HG03342 (cell line): Measurements from ENCODE around the gene DAND5.
"Not testable (repeated sequence)": the region's sequence is repeated elsewhere in the genome, so short reads cannot be mapped to it uniquely, and the experiment has no call there.

Experiments
- ATAC-seq: cut with Tn5 transposase; IDR thresholded peaks from one replicate; pipeline ENCODE4 v1.9.1; 2021; ENCODE audit warnings: mild to moderate bottlenecking, moderate library complexity; ENCODE audit not compliant: unreplicated experiment

DAND5 gene

DNA sequence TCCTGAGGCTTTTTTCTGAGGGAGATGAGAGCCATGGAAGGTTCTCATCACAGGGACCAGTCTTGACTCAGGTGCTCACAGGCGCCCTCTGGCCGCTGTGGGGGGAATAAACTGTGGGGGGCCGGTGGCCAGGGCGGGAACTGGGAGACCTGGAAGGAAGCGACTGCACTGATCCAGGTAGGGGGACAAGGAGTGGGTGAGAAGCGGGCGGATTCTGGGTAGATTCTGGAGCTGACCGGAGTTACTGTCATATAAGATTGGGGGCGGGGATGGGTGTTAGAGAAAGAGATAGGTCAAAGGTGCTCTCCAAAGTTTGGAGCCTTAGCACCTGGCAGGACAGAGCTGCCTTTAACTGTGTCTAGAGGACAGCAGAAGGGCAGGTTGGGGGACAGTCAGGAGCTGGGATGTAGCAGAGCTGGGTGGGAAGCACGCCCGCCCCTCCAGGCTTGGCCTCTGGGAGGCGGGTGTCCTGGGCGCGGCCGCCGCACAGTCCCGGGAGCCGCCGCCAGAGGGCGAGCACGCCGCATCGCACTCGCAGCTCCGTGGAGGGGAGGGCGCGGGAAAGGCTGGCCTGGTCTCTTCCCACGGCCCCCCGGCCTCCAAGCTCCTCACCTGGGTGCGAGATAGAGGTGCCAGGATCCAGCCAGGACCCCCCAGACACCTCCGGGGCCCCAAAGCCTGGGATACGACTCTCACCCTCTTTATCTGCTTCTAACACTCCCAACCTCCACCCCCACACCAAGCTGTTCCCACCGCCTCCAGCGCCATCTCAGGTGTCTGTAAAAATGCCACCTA lies 4.2 kb upstream of the DAND5 start:
- peak; percentile 56 for ATAC-seq

DNA sequence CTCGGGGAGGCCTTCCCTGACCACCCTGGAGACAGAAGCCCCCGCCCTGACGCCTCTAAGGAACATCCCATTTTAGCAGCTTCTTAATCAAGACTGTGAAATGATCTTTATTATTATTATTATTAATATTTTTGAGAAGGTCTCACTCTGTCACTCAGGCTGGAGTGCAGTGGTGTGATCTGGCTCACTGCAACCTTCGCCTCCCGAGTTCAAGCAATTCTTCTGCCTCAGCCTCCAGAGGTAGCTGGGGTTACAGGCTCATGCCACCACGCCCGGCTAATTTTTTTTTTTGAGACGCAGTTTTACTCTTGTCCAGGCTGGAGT lies 3.6 kb upstream of the DAND5 start:
- no peak for ATAC-seq

DNA sequence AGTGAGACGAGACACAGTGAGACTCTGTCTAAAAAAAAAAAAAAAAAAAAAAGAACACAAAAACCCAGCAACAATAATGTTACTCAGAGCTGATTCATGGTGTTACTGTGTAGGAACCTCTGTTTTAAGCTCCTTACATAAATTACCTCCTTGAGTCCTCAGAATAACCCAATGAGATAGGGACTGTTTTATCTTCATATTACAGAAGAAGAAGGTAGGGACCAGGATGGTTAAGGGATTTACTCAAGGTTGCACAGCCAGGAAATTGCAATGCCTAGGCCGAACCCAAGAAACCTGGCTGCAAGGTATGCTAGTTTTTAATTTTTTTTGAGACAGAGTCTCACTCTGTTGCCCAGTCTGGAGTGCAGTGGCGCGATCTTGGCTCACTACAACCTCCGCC lies 1.5 kb upstream of the DAND5 start:
- ATAC-seq: no peak

DNA sequence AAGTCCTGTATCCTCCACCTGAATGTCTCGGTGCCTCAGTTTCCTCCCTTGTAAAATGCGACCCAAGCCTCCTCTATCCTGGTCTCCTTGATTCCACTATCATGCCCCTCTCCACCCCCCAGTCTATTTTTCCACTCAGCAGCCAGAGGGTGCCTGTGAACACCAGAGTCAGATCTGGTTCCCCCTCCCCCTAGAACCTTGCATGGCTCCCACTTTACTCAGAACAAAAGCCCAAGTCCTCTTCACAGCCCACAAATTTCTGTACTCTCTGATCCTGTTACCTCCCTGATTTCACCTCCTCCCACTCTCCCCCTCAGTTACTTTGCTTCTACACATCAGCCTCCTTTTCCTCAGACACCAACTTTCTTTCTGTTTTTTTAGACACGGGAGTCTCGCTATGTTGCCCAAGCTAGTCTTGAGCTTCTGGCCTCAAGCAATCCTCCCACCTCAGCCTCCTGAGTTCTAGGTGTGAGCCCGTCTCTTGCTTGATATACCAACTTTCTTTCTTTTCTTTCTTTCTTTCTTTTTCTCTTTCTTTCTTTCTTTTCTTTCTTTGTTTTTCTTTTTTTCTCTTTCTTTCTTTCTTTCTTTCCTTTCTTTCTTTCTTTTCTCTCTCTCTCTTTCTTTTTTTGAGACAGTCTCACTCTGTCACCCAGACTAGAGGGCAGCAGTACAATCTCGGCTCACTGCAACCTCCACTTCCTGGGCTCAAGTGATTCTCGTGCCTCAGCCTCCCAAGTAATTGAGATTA lies 869 bp downstream of the DAND5 start:
- ATAC-seq: no peak

DNA sequence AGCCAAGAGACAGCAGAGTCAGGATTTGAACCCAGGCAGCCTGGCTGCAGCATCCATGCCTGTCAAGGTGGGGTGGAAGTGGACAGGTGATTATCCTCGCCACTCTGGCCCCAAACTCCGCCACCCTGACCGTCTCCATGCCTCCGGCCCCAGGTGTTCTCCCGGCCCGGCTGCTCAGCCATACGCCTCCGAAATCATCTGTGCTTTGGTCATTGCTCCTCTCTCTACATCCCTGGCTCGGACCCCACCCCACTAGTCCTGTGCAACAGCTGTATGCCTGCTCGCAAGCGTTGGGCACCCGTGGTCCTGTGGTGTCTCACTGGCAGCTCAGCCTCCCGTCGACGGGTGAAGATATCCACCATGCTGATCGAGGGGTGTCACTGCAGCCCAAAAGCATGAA lies 3.9 kb downstream of the DAND5 start:
- ATAC-seq: no peak

DNA sequence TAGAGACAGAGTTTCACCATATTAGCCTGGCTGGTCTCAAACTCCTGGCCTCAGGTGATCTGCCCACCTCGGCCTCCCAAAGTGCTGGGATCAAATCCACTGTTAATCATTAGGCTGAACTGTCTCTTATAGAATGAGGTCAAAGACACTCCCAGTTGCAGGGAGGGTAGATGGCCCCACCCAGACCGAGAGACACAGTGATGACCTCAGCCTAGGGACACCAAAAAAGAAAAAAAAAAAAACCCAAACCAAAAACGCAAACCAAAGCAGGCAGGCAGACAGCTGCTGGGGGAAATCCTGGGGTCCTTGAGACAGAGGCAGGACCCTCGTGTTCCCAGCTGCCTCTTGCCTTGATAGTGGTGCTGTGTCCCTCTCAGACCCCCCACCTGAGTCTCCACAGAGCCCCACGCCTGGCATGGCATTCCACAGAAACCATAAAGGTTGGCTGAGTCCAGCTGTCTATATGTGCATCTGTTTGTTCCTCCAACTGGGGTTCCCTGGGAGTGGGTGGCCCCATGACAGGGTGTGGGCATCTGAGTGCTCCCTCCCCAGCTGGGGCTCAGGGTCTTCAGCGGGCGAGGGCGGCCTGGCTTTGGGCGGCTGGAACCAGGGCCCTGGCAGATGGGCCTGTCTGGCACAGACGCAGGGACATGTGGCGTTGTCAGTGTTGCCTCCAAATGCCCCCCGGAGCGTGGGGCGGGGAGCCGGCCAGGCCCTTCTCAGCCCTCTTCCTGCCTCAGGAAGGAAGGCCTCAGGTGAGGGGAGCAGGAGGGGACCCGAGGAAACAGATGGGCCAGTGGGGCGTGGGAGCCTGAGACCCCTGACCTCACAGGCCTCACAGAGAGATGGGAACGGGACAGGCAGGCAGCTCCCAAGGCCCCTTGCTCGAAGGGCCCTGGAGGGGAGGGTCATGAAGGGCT lies 5.2 kb downstream of the DAND5 start:
- ATAC-seq: no peak

DNA sequence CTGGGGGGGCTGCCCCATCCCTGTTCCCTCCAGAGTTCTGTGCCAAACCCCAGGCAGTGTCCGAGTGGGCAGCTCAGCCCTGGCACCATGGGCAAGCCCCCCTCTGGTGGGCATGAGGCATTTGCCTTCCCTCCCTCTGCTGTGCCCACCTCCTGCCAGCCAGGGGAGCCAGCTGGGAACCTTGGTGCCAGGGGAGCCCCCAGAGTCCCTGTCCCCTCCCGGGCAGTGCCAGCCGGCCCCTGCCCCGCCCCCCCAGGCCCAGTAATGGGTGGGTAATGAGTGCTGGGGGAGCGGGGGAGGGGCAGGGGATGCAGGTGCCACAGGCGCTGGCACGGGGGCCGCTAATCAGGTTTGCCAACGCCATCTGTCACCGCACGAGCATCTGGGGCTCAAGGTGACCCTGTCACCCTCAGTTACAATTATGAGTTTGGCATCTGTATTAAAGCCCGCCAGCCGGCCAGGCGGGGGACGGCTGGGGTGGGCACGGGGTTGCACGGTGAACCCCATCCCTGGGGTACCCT lies 5.9 kb downstream of the DAND5 start:
- ATAC-seq: no peak

DNA sequence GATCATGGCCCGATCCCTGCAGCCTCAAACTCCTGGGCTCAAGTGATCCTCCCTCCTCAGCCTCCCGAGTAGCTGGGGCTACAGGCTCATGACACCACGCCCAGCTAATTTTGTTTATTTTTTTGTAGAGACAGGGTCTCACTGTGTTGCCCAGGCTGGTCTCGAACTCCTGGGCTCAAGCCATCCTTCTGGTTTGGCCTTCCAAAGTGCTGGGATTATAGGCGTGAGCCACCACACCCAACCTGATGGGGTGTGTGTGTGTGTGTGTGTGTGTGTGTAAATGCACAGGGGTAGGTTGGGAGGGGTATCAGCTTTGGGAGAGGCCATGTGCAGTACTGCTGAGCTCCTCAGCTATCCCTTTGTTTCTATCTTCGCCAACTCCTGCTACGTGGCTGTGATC lies 6.7 kb downstream of the DAND5 start:
- ATAC-seq: not testable (repeated sequence)

DNA sequence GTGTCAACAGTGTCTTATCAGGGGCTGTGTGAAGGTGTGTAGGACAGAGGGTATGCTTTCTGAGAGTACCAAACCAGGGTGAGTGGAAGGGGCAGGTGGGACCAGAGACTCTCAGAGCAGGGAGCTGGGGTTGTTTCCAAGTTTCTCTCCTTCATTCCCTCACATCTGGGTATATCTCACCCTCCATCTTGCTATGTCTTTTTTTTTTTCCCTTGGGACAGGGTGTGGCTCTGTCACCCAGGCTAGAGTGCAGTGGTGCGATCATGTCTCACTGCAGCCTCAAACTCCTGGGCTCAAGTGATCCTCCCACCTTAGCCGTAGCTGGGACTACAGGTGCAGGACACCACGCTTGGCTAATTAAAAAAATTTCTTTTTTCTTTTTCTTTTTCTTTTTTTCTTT lies 10.6 kb downstream of the DAND5 start:
- no peak for ATAC-seq

DNA sequence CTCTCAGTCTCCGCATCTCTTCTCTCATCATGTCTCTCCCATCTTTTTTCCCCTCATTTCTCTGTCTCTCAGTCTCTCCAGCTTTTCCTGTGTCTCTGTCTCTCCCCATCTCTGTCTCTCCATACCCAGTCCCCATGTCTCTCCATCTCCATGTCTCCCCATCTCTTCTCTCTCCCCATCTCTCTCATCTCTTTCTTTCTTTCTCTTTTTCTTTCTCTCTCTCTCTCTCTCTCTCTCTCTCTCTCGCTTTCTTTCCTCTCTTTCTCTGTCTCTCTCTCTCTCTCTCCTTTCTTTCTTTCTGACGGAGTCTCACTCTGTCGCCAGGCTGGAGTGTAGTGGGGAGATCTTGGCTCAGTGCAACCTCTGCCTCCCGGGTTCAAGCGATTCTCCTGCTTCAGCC lies 13.3 kb downstream of the DAND5 start:
- no peak for ATAC-seq

DNA sequence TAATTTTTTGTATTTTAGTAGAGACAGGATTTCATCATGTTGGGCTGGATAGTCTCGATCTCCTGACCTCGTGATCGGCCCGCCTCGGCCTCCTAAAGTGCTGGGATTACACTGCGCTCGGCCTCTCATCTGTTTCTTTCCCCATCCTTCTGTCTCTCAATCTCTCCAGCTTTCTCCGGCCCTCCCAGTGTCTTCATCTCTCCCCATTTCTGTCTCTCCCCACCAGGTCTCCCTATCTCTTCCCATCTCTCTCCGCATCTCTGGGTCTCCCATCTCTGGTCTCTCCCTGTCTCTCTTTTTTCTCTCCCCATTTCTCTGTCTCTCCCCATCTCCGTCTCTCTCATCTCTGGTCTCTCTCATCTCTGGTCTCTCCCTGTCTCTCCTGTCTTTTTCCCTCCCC lies 13.7 kb downstream of the DAND5 start:
- ATAC-seq: no peak

DNA sequence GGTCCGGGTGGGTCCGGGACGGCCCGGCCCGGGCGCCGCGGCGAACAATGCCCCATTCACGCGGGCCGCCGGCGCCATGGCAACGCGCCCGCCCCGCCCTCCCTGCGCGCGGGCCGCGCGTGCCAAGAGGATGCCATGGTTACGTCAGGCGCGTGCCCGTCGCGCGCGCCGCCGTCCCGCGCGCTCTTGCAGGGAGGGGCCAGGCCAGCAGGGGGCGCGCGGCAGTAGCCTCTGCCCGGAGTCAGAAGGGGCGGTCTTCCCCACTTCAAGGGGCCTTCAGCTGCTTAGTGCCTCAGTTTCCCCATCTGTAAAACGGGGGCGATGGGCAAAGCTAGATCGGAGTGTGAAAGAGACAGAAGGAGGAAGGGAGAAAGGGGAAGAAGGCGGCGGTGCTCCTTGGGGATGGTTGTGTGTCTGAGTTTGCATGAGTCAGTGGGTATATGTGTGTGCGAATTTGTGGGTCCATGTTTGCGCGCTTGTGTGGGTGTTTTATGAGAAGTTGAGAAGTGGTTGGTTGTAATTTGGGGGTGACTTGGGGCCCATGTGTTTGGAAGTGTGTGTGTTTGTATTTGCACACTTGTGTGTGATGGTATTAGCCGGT lies 14.3 kb downstream of the DAND5 start:
- ATAC-seq: no peak

DNA sequence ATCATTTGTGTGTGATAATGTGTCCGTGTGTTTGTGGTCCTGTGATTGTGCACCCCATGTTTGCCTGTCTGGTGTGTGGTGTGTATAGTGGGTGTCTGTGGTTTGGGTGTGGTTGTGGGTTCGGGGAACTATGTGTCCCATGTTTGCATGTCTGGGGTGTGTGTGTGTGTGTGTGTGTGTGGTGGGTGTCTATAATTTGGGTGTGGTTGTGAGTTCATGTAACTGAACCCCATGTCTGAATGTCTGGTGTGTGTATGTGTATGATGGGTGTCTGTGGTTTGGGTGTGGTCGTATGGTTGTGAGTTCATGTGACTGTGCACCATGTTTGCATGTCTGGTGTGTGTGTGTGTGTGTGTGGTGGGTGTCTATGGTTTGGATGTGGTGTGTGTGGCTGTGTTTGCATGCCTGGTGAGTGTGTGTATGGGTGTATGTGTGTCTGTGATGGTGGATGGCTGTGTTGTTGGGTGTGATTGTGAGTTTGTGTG lies 14.8 kb downstream of the DAND5 start:
- no peak for ATAC-seq

DNA sequence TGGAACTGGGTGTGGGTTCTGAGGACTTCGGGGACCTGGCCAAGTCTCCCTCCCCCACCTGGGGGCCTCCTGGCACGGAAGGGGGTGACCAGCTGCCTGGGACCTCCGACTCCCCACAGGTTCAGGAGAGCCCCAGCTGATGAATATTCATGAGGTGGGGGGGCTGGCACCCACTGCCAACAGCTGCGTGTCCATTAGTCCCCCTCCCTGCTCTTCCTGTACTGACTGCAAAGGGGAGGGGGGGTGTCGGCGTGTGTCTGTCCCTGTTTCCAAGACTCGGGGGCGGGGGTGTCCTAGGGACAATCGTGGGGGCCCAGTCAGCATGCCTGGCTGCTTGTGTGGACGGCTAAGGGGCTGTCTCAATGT lies 15.3 kb downstream of the DAND5 start:
- ATAC-seq: no peak

DNA sequence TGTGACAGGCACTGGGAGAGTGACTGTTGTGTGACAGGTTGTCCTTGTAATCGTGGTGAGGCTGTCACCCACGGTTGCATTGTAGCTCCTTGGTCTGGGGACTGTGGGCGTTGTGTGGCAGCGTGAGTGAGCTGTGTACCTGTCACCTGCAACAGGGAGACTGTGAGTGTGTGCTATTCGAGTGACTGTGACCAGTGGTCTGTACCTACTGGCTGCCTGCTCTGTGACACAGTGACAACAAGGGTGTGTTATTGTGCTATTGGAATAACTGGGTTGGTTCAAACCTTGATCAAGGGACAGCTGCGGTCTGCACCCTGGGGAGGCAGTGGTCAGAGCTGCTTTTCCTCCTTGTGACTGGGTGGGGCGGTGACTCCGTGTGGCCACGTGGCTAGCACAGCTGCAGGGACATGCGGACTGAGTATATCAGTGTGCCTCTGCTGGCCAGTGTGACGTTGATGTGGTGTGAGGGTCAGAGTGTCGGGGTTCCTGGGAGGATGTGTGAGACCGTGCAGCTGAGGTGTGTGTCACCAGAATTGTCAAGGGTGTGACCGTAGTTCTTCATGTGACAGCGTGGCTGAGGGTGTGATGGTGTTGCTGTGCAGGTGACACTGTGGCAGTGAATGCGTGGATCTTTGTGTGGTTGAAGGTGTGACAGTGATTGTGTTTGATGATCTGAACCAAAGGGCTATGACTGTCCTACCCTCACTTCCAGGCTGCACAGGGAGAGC lies 15.8 kb downstream of the DAND5 start:
- no peak for ATAC-seq

DNA sequence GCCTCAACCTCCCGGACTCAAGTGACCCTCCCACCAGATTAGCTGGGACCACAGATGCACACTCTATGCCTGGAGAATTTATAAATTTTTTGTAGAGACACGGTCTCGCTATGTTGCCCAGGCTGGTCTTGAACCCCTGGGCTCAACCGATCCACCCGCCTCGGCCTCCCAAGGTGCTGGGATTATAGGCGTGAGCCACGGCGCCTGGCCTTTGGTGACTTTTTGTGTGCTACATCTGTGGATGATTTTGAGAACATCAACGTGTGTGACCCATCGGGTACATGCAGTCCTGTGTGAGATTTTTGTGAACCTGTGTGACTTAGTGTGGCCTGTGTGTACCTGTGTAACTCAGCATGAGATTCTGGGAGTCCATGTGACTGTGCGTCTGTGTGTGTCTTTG lies 17.4 kb downstream of the DAND5 start:
- ATAC-seq: no peak

DNA sequence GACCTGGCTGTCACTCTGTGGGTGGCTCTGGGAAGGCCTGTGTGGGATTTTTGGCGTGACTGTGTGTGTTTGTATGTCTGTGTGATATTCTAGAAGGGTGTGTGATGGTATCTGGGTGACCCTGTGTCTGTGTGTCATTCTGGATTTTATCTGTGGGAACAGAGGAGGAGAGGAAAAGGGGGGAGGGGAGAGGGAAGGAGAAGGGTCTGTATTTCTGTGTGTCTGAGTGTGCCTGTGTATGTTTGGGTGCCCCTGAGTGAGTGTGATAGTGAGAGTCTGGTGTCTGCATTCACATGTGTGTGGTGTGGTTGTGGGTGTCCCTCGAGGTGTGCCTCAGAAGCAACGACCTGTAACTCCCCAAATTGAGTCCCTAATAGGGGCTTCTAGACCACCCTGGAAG lies 17.8 kb downstream of the DAND5 start:
- no peak for ATAC-seq

DNA sequence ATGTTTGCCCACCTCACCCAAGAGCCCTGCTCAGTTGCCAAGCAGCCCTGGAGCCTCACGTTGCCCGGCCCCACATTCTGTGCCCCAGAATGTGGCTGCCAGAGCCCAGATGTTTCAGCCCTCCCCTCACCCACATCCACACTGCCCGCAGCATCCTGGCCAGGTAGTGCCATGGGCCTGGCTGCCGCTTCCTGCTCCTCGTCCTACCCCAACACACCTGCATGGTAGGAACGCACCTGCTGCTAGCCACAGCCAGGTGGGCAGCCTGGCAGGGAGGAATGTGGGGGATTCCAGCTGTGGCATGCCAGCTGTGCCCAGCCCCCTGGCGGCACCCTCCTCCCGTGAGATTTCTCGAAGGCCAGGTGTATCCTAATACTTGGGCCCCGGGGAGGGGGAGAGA lies 18.4 kb downstream of the DAND5 start:
- no peak for ATAC-seq

DNA sequence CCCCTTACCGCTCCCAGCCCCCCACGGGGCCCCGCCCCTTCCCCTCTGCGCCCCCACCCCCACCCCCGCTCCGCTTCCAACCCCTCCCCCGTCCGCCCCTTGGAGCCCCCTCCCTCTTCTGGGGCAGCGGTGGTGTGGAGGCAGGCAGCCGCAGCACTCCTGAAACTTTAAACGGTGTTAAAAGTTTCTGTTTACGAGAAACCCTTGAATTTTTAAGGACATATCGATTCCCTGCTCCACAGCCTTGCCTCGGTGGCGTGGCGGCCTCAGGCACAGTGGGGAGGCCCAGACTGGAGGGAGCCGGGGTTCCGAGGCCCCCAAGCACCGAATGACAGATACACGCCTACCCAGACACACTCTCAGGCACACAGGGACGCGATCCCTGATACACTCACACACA lies 21.1 kb downstream of the DAND5 start:
- no peak for ATAC-seq

DNA sequence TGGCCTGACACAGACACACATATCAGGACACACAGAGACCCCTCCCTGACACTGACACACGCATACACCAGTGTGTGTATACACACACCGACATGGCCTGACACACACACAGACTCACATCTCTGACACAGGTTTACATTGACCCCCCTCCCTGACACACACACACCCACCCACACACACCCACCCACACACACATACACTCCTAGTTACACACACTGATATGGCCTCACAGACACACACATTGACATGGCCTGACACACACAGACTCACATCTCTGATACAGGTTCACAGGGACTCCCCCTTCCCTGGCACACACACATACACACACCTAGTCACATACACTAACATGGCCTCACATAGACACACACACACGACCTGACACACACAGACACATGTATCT lies 21.5 kb downstream of the DAND5 start:
- ATAC-seq: no peak
